Ecto neural progenitor cell (in vitro differentiated cells): ENCODE data around the gene CREB5.

Source experiments
- DNase-seq: peaks from one replicate; pipeline ENCODE4 v3.0.0-alpha.2; 2018; ENCODE audit warnings: low spot score

The CREB5 gene

GRCh38 chr7:28714459-28715120 is 302.3 kb downstream of the CREB5 start:
- DNase-seq = no peak

- DNase-seq = no peak
Measured at GRCh38 chr7:28717445-28718054, 305.2 kb downstream of the CREB5 start.

GRCh38 chr7:28718055-28718481 is 305.8 kb downstream of the CREB5 start:
- no peak for DNase-seq

GRCh38 chr7:28718545-28718944 is 306.2 kb downstream of the CREB5 start:
- DNase-seq = no peak

- no peak for DNase-seq
Measured at GRCh38 chr7:28722684-28723083, 310.4 kb downstream of the CREB5 start.

- DNase-seq = no peak
Measured at GRCh38 chr7:28723336-28723735, 311.0 kb downstream of the CREB5 start.

- no peak for DNase-seq
Measured at GRCh38 chr7:28724563-28724962, 312.2 kb downstream of the CREB5 start.

GRCh38 chr7:28725045-28725642 is 312.8 kb downstream of the CREB5 start:
- DNase-seq = no peak

GRCh38 chr7:28725911-28726310 is 313.6 kb downstream of the CREB5 start:
- no peak for DNase-seq

- no peak for DNase-seq
Measured at GRCh38 chr7:28726555-28726954, 314.2 kb downstream of the CREB5 start.

- DNase-seq = no peak
Measured at GRCh38 chr7:28729281-28729680, 317.0 kb downstream of the CREB5 start.

GRCh38 chr7:28729727-28730126 is 317.4 kb downstream of the CREB5 start:
- DNase-seq = no peak

GRCh38 chr7:28731092-28731658 is 318.9 kb downstream of the CREB5 start:
- DNase-seq = no peak

GRCh38 chr7:28732071-28732869 is 320.0 kb downstream of the CREB5 start:
- DNase-seq = no peak

GRCh38 chr7:28733035-28733434 is 320.7 kb downstream of the CREB5 start:
- DNase-seq = no peak

- DNase-seq = no peak
Measured at GRCh38 chr7:28738412-28738811, 326.1 kb downstream of the CREB5 start.

- no peak for DNase-seq
Measured at GRCh38 chr7:28739128-28739527, 326.8 kb downstream of the CREB5 start.

- DNase-seq = no peak
Measured at GRCh38 chr7:28739826-28740225, 327.5 kb downstream of the CREB5 start.

GRCh38 chr7:28744951-28745350 is 332.6 kb downstream of the CREB5 start:
- no peak for DNase-seq

- DNase-seq = no peak
Measured at GRCh38 chr7:28745351-28745750, 333.0 kb downstream of the CREB5 start.

GRCh38 chr7:28747404-28747803 is 335.1 kb downstream of the CREB5 start:
- no peak for DNase-seq

GRCh38 chr7:28747854-28748253 is 335.5 kb downstream of the CREB5 start:
- no peak for DNase-seq
